ENCODE data around the gene PKIG. TPM values are rescaled to one million over a fixed set of nuclear protein-coding genes. Genes with fewer than 3 reads are reported as not detected.
A peak's percentile ranks its signal among the peaks of the same experiment; 100 is the strongest.

The PKIG gene
- total and polyA plus RNA-seq, 12 donors = 43.9 to 225 (median 111) TPM

DNA sequence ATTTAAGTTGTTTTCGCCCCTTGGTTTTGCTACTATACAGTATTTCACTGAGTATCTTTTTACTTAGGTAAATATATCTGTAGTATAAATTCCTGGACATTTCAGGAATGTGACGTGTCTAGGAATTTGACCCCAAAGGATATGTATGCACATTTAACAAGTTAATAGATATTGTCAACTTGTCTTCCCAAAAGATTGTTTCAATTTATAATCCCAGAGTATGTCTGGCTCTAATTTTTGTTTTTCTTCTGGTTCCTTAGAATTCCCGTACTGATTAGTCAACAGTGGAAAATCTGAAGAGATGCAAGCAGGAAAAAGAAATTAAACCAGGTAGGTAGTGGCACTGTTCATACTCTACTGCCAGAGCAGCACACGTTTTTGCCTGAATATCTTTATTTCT, 7.2 kb downstream of the PKIG start:
- Histone ChIP-seq H3K9me3 (replicated peaks in 1 of 3) (no peaks in the 10 kb centered on the region), H3K4me3 (no peak overlapping the region), H3K27me3 (no peaks in the 10 kb centered on the region), H3K27ac (no peak overlapping the region), H3K36me3 (replicated peaks in 1 of 2) (peaks cover 0 to 16% of the 10 kb centered on the region in 2 donors), H3K4me1 (replicated peaks in 1 of 2) (peaks cover 2 to 29% of the 10 kb centered on the region in 2 donors)
- DNase-seq = no peak
- intact Hi-C loops (cut with DNase I) = no loop called here
- WGBS, 4 donors = 76 to 82% (median 82%) methylated on average over 4 of the region's 4 CpGs
- TF ChIP-seq, protein P1, sequence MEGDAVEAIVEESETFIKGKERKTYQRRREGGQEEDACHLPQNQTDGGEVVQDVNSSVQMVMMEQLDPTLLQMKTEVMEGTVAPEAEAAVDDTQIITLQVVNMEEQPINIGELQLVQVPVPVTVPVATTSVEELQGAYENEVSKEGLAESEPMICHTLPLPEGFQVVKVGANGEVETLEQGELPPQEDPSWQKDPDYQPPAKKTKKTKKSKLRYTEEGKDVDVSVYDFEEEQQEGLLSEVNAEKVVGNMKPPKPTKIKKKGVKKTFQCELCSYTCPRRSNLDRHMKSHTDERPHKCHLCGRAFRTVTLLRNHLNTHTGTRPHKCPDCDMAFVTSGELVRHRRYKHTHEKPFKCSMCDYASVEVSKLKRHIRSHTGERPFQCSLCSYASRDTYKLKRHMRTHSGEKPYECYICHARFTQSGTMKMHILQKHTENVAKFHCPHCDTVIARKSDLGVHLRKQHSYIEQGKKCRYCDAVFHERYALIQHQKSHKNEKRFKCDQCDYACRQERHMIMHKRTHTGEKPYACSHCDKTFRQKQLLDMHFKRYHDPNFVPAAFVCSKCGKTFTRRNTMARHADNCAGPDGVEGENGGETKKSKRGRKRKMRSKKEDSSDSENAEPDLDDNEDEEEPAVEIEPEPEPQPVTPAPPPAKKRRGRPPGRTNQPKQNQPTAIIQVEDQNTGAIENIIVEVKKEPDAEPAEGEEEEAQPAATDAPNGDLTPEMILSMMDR (IDR thresholded peaks at IDR 0.05) = no peak
- TF ChIP-seq POLR2A (IDR thresholded peaks at IDR 0.05) = no peak

DNA sequence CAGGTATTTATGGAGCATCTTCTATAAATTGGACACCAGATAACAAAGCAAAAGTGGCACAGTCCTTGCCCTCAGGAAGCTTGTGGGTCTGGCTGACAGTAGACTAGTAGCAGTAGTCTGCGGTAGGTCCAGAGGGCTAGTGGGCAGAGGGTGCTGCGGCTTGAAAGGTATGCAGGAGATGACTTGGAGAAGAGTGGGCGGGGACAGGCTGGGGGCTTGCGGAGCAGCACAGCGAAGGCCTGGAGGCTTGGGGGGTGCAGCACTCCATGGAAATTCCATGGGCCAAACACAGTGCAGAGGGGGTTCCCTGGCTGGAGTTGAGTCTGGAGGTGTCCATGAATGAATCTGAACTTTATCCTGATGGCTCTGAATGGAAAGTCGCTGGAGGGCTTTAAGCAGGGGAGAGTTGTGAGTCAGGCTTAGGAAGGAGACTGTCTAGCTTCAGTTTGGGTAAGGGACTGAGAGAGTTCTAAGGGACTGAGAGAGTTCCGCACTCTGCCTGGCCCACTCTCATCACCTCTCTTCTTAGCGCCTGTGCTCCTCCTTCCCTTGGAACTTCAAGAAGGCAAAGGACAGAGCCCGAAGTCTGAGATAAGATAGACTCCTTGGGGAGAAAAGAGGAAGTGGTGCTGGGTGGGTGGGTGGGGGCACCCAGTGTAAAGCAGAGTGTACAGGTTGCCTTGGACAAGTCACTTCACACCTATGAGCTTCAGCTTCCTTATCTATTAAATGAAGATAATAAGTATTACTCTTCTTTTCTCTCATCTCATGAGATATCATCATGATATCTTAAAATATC, 8.8 kb downstream of the PKIG start:
- H3K4me1 ChIP-seq (replicated peaks in 1 of 2) = peaks cover 9 to 34% of the 10 kb centered on the region in 2 donors
- TF ChIP-seq, protein P1 (IDR thresholded peaks at IDR 0.05) = no peak
- no peak for TF ChIP-seq POLR2A (IDR thresholded peaks at IDR 0.05)
- H3K27ac ChIP-seq = no peak overlapping the region
- no peaks in the 10 kb centered on the region for H3K9me3 ChIP-seq (replicated peaks in 1 of 3)
- H3K4me3 ChIP-seq = no peak overlapping the region
- 88 to 94% (median 92%) methylated on average over 9 of the region's 9 CpGs for WGBS, 4 donors
- DNase-seq = no peak
- intact Hi-C loops (cut with DNase I) = loop anchor here in 1 of 2 donors (5.0 kb wide), 1 partner anchor 54 kb away; no protein-coding TSS in a partner anchor
- H3K36me3 ChIP-seq (replicated peaks in 1 of 2) = peaks cover 0 to 16% of the 10 kb centered on the region in 2 donors
- no peaks in the 10 kb centered on the region for H3K27me3 ChIP-seq

DNA sequence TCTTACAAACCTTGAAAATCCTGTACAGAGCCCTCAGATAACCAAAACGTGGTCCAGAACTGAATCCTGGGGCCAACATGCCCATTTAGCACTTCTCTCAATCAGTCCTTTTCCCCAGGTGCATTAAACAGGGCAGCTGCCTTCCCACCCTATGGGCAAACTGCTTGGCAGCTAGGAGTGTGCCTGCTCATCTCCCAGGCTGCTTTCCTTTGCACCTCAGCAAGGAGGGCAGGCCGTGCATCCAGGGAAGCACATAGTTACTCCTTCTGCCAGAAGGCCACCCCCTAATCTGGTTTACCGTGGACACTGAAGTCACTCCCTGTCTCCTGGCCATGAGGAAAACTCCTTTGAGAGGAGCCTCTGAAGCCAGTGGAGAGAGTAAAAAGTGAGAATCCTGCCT, 10.0 kb downstream of the PKIG start:
- H3K4me3 ChIP-seq = no peak overlapping the region
- H3K9me3 ChIP-seq (replicated peaks in 1 of 3) = no peaks in the 10 kb centered on the region
- peaks cover 9 to 24% of the 10 kb centered on the region in 2 donors for H3K4me1 ChIP-seq (replicated peaks in 1 of 2)
- no peak overlapping the region for H3K27ac ChIP-seq
- DNase-seq = no peak
- no peaks in the 10 kb centered on the region for H3K27me3 ChIP-seq
- H3K36me3 ChIP-seq (replicated peaks in 1 of 2) = peaks cover 0 to 16% of the 10 kb centered on the region in 2 donors
- 53 to 83% (median 78%) methylated on average over 2 to 3 of the region's 3 CpGs for WGBS, 4 donors
- TF ChIP-seq, protein P1 (IDR thresholded peaks at IDR 0.05) = no peak
- no peak for TF ChIP-seq POLR2A (IDR thresholded peaks at IDR 0.05)
- intact Hi-C loops (cut with DNase I) = loop anchor here in 1 of 2 donors (5.0 kb wide), 1 partner anchor 55 kb away; no protein-coding TSS in a partner anchor

DNA sequence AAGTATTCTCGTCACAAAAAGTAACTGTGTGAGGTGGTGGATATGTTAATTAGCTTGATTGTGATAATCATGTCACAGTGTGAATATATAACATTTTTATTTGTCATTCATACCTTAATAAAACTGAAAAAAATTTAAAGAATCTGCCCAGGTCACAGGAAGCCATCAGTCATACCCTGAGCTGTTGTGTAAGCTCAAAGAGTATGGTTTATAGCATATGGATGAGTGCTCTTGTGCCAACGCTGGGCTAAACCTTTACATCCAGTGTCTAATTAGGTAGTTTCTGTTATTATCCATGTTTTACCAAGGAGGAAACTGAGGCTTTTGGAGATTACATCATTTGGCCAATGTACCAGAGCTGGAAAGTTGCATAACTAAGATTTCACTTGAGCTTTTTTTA, 11.4 kb downstream of the PKIG start:
- peaks cover 0 to 16% of the 10 kb centered on the region in 2 donors for H3K36me3 ChIP-seq (replicated peaks in 1 of 2)
- no peaks in the 10 kb centered on the region for H3K27me3 ChIP-seq
- H3K9me3 ChIP-seq (replicated peaks in 1 of 3) = no peaks in the 10 kb centered on the region
- TF ChIP-seq POLR2A (IDR thresholded peaks at IDR 0.05) = no peak
- TF ChIP-seq, protein P1 (IDR thresholded peaks at IDR 0.05) = no peak
- WGBS, 4 donors = 70 to 80% (median 76%) methylated on average over 2 of the region's 2 CpGs
- peak overlapping the region in 1 of 5 donors; percentile 59 for H3K27ac ChIP-seq
- H3K4me1 ChIP-seq (replicated peaks in 1 of 2) = peaks cover 17 to 37% of the 10 kb centered on the region in 2 donors
- DNase-seq = no peak
- intact Hi-C loops (cut with DNase I) = loop anchor here in 1 of 2 donors (5.0 kb wide), 1 partner anchor 56 kb away; no protein-coding TSS in a partner anchor
- H3K4me3 ChIP-seq = no peak overlapping the region

Data from adrenal gland (tissue), 12 donors.